ENCODE data around the gene CISD1. TPM values are rescaled to one million over a fixed set of nuclear protein-coding genes. Genes with fewer than 3 reads are reported as not detected.

CISD1 gene
- total and polyA plus RNA-seq, 4 donors = 10.3 to 24.1 (median 16.6) TPM

DNA sequence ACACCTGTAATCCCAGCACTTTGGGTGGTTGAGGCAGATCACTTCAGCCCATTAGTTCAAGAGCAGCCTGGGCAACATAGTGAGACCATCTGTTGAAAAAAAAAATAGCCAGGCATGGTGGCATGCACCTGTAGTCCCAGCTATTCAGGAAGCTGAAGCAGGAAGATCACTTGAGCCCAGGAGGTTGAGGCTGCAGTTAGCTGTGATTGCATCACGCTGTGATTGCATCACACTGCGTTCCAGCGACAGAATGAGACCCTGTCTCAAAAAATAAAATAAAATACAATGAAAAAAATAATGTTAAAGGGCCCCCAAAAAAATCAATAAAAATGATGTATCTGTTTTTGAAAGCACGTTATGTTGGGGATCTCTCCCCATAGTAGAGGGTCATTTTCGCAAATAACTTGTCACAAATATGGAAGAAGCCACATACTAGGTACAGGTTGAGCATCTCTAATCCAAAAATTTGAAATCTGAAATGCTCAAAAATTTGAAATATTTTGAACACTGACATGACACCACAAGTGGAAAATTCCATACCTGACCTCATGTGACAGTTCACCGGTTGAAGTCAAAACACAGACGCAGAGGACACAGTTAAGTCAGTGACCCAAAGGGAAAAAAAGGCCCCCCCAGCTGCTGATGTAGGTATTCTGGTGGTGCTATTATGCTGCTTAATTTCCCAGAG lies 9.5 kb downstream of the CISD1 start:
- H3K36me3 ChIP-seq (ENCODE audit: control insufficient read depth in 4 of 4, insufficient read depth in 4 of 4, low read length in 4 of 4) = peaks cover 0 to 4% (median 1%) of the 10 kb centered on the region in 4 donors
- 66 to 79% methylated on average over 7 of the region's 7 CpGs for WGBS, 2 donors
- peaks cover 0 to 9% (median 0%) of the 10 kb centered on the region in 5 donors for H3K4me1 ChIP-seq (ENCODE audit: control insufficient read depth in 5 of 5, insufficient read depth in 5 of 5, low read length in 5 of 5)
- H3K27ac ChIP-seq (ENCODE audit: low read depth in 1 of 2, low read length in 1 of 2) = no peak overlapping the region
- no peaks in the 10 kb centered on the region for H3K9me3 ChIP-seq (ENCODE audit: control insufficient read depth in 4 of 4, insufficient read depth in 3 of 4, low read length in 3 of 4)
- H3K27me3 ChIP-seq (ENCODE audit: control insufficient read depth in 3 of 3, insufficient read depth in 3 of 3, low read length in 2 of 3) = no peaks in the 10 kb centered on the region
- no peak overlapping the region for H3K9ac ChIP-seq (ENCODE audit: insufficient read depth in 1 of 2, low read length in 2 of 2)
- no peak overlapping the region for H3K4me3 ChIP-seq
- ATAC-seq (ENCODE audit: insufficient read depth, low FRiP score) (no peak), DNase-seq (no peak)
- TF ChIP-seq, protein P1, sequence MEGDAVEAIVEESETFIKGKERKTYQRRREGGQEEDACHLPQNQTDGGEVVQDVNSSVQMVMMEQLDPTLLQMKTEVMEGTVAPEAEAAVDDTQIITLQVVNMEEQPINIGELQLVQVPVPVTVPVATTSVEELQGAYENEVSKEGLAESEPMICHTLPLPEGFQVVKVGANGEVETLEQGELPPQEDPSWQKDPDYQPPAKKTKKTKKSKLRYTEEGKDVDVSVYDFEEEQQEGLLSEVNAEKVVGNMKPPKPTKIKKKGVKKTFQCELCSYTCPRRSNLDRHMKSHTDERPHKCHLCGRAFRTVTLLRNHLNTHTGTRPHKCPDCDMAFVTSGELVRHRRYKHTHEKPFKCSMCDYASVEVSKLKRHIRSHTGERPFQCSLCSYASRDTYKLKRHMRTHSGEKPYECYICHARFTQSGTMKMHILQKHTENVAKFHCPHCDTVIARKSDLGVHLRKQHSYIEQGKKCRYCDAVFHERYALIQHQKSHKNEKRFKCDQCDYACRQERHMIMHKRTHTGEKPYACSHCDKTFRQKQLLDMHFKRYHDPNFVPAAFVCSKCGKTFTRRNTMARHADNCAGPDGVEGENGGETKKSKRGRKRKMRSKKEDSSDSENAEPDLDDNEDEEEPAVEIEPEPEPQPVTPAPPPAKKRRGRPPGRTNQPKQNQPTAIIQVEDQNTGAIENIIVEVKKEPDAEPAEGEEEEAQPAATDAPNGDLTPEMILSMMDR (IDR thresholded peaks at IDR 0.05; ENCODE audit: control extremely low read depth, extremely low read depth) = no peak

DNA sequence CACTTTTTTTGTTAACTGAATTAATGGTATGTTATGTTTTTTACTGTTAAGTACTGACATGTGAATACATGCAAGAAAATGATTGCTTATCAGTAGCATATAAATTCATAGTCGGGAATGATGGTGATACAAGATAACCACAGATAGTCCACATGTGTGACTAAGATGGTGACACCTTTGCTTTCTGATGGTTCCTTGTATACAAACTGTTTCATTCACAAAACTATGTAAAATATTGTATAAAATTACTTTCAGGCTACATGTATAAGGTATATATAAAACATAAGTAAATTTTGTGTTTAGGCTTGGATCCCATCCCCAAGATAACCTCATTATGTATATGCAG lies 10.0 kb downstream of the CISD1 start:
- Histone ChIP-seq H3K9me3 (ENCODE audit: control insufficient read depth in 4 of 4, insufficient read depth in 3 of 4, low read length in 3 of 4) (no peaks in the 10 kb centered on the region), H3K36me3 (ENCODE audit: control insufficient read depth in 4 of 4, insufficient read depth in 4 of 4, low read length in 4 of 4) (peaks cover 0 to 4% (median 1%) of the 10 kb centered on the region in 4 donors), H3K4me1 (ENCODE audit: control insufficient read depth in 5 of 5, insufficient read depth in 5 of 5, low read length in 5 of 5) (peaks cover 0 to 9% (median 0%) of the 10 kb centered on the region in 5 donors), H3K4me3 (no peak overlapping the region), H3K27ac (ENCODE audit: low read depth in 1 of 2, low read length in 1 of 2) (no peak overlapping the region), H3K27me3 (ENCODE audit: control insufficient read depth in 3 of 3, insufficient read depth in 3 of 3, low read length in 2 of 3) (no peaks in the 10 kb centered on the region), H3K9ac (ENCODE audit: insufficient read depth in 1 of 2, low read length in 2 of 2) (no peak overlapping the region)
- DNase-seq = no peak
- no peak for ATAC-seq (ENCODE audit: insufficient read depth, low FRiP score)
- TF ChIP-seq, protein P1 (IDR thresholded peaks at IDR 0.05; ENCODE audit: control extremely low read depth, extremely low read depth) = no peak
- 72 to 89% methylated on average over 1 of the region's 1 CpG for WGBS, 2 donors

DNA sequence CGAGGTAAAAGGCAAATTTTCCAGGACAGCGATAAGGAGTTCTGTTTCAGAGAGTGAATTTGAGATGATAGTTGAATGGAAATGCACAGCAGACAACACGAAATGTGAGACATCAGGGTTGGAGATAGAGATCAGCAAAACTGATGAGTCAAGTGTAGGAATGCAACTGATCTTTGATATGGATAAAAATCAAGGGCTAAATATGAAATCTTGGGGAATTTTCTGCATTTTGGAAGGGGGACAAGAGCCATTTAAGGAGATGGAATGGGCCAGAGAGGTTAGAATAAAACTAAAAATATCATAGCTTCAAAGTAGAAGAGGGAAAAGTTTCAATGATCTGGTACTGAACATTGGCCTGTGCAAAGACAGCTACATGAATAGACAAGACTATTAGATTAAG lies 11.5 kb downstream of the CISD1 start:
- ATAC-seq (ENCODE audit: insufficient read depth, low FRiP score) (no peak), DNase-seq (no peak)
- Histone ChIP-seq H3K4me3 (no peak overlapping the region), H3K27ac (ENCODE audit: low read depth in 1 of 2, low read length in 1 of 2) (no peak overlapping the region), H3K9me3 (ENCODE audit: control insufficient read depth in 4 of 4, insufficient read depth in 3 of 4, low read length in 3 of 4) (no peaks in the 10 kb centered on the region), H3K27me3 (ENCODE audit: control insufficient read depth in 3 of 3, insufficient read depth in 3 of 3, low read length in 2 of 3) (no peaks in the 10 kb centered on the region), H3K36me3 (ENCODE audit: control insufficient read depth in 4 of 4, insufficient read depth in 4 of 4, low read length in 4 of 4) (peaks cover 0 to 4% (median 1%) of the 10 kb centered on the region in 4 donors), H3K4me1 (ENCODE audit: control insufficient read depth in 5 of 5, insufficient read depth in 5 of 5, low read length in 5 of 5) (peaks cover 0 to 6% (median 0%) of the 10 kb centered on the region in 5 donors), H3K9ac (ENCODE audit: insufficient read depth in 1 of 2, low read length in 2 of 2) (no peak overlapping the region)
- 95 to 98% methylated on average over 3 of the region's 3 CpGs for WGBS, 2 donors
- TF ChIP-seq, protein P1 (IDR thresholded peaks at IDR 0.05; ENCODE audit: control extremely low read depth, extremely low read depth) = no peak

Measured in lung (tissue), 12 donors.